ENCODE data around the gene CNNM2.

DNA sequence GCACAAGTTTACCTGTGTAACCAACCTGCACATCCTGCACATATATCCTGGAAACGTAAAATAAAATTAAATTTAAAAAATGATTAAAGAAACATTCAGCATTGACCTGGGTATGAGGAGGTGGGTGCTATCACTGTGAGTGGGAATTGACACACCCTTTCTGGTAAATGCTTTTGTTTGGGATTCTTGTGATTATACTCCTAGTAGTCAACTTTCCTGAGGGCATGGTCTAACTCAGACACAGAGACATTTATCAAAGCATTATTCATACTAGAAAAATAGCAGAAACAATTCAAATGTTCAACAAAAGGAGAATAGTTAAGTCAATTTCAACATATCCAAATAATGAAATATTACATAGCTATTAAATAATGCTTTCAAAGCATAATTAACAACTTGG lies 44.2 kb downstream of the CNNM2 start:
- TF ChIP-seq EZH2phosphoT487 (conservative IDR thresholded peaks at IDR 0.05; ENCODE audit: low read length) = no peak
- TF ChIP-seq, protein P1, sequence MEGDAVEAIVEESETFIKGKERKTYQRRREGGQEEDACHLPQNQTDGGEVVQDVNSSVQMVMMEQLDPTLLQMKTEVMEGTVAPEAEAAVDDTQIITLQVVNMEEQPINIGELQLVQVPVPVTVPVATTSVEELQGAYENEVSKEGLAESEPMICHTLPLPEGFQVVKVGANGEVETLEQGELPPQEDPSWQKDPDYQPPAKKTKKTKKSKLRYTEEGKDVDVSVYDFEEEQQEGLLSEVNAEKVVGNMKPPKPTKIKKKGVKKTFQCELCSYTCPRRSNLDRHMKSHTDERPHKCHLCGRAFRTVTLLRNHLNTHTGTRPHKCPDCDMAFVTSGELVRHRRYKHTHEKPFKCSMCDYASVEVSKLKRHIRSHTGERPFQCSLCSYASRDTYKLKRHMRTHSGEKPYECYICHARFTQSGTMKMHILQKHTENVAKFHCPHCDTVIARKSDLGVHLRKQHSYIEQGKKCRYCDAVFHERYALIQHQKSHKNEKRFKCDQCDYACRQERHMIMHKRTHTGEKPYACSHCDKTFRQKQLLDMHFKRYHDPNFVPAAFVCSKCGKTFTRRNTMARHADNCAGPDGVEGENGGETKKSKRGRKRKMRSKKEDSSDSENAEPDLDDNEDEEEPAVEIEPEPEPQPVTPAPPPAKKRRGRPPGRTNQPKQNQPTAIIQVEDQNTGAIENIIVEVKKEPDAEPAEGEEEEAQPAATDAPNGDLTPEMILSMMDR (IDR thresholded peaks at IDR 0.05; ENCODE audit: insufficient read depth, low read length, poor library complexity, severe bottlenecking) = no peak

Data from SU-DHL-6 (cell line).